GM18909 (cell line): Measurements from ENCODE around the gene ARF3.
"Not testable (repeated sequence)": the region's sequence is repeated elsewhere in the genome, so short reads cannot be mapped to it uniquely, and the experiment has no call there.

Experiments used
- ATAC-seq: cut with Tn5 transposase; IDR thresholded peaks from one replicate; pipeline ENCODE4 v1.9.1; 2021; ENCODE audit warnings: mild to moderate bottlenecking; ENCODE audit not compliant: unreplicated experiment, poor library complexity

The ARF3 gene

GRCh38 chr12:48933664-48934311 is 23.5 kb downstream of the ARF3 start:
- ATAC-seq: no peak

GRCh38 chr12:48932878-48933277 is 24.4 kb downstream of the ARF3 start:
- ATAC-seq: no peak

- ATAC-seq: no peak
Measured at GRCh38 chr12:48930475-48930874, 26.8 kb downstream of the ARF3 start.

DNA sequence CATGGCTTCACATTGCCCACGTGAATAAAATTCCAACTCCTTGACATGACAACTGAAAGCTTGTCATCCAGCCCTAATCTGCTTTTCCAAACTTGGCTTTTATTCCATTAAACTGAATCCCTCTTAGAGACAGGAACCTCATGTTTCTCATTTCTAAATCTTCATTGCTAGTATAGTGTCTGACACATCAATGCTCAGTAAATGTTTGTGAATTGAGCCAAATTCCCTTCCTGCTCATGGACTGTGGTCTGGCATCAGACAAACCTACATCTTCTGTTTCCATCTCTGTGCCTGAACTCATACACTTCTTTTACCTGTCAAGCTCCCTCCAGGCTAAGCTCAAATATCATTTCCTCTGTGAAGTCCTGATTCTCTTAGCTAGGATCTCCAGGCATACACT is 27.7 kb downstream of the ARF3 start:
- ATAC-seq: no peak

GRCh38 chr12:48927261-48927660 is 30.0 kb downstream of the ARF3 start:
- ATAC-seq: no peak

DNA sequence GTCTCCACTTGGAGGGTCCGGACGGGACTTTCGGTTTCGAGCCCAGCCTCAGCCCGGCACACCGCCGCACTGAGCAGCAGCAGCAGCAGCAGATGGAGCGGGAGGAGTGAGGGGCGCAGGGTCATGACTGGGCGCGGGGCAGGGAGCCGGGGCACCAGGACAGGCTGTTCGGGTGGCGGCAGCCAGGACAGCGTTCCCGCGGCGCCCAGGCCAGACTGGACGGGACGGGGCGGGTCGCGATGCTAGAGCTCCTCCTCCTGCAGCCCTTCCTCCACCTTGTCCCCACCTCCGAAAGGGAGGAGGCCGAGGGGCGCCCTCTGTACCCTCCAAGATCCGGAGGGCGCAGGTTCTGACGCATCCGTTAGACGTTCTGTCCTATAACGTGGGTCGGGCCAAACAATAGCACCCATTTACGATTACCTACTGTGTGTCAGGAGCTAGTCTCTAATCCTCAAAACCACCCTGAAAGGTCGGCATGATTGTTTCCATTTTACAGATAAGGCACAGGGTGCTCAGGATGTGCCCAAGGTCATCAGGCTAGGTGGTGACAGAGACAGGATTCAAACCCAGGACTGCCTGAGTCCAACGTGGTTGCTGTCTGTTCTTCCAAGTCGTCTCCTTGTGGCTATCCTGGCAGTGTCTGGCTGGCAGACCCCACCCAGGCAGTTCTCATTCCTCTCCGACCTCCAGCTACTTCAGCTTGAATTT is 31.8 kb downstream of the ARF3 start, which contains the start of gene FKBP11:
TSS of gene FKBP11 (minus strand) at position 189 of the 708 bp plus-strand sequence. CDS start at position 125, 64 bp downstream.
- ATAC-seq: peak; percentile 73

DNA sequence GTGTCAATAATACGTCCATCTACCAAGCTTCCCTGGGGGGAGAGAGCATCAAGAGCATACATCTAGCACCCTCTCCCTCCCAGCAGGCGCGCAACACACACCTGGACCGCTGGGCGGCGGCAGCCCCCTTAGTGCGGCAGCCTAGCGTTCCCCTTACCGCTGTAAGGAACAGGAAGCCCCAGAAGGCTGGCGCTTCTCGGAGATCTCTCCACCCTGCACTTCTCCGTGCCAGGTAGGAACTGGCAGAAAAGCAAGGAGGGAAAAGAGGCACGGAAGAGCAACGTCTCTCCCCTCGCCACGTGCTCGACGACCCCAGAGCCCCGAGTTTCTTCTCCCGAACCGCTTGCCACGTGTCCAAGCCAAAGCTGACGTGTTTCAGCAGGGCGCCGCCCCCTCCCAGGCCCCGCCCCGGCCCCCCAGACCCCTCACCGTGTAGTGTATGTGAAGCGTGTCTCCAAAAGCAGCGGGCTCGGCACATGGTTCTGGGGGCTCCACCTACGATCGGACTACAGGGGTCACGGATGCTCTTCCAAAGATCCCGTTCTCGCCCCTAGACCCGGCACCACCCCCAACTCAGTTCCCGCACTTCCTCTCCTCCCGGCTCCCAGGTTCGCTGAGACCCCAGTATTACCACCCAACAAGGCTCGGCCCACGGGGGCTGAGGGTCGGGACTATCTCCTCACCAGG is 32.5 kb downstream of the ARF3 start:
- ATAC-seq: peak; percentile 70

DNA sequence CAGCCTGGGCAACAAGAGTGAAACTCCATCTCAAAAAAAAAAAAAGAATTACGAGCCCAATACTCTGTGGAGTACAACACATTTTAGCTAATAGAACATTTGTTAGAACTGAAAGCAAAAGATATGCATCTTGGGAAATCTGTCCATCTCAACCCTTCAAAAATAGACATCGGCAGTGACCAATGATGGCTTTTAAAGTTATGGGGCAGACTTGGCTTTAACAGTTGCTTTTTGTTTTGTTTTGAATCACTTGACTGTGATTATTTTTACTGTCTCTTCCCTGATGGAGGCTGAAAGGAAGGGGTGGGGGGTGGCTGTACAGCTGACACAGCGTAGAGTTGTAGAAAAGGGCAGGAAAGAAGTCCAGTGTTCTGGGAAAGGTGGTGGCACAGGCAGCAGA is 34.2 kb downstream of the ARF3 start:
- no peak for ATAC-seq

GRCh38 chr12:48917857-48918537 is 39.3 kb downstream of the ARF3 start:
- no peak for ATAC-seq

DNA sequence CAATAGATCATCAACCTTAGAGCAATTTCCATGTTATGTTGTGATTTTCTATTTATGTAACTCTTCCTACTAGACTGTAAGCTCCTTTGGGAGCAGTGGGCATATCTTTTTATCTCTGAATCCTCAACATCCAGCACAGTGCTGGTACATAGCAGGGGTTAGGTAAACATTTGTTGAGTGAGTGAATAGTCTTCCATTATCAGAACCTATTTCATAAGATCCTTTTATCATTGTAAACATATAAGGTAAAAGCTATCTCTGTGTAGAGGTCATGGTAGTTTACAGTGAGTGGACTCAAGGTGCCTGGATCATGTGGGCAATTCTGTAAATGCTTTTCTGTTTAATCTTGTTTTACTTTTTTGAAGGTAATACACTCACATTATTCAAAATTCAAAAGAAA is 47.1 kb downstream of the ARF3 start:
- no peak for ATAC-seq

- not testable (repeated sequence) for ATAC-seq
Measured at GRCh38 chr12:48909698-48910097, 47.6 kb downstream of the ARF3 start.

DNA sequence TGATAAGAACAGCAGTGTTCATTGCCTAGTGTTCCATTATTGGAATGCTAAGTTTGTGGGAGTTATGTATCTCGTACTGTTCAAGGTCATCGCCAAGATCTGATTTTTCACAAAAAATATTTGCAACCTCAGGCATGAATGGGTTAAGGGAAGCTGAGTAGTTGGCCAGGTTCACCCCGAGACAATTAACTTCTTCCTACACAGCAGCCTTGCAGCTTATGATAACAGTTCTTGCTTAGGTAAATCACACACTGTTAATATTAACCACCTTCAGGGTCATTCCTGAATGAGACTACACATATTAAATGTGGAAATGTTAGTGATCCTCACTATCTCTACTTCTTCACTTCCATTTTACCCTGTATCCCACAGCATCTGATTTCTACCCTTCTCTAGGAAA is 50.0 kb downstream of the ARF3 start:
- no peak for ATAC-seq

DNA sequence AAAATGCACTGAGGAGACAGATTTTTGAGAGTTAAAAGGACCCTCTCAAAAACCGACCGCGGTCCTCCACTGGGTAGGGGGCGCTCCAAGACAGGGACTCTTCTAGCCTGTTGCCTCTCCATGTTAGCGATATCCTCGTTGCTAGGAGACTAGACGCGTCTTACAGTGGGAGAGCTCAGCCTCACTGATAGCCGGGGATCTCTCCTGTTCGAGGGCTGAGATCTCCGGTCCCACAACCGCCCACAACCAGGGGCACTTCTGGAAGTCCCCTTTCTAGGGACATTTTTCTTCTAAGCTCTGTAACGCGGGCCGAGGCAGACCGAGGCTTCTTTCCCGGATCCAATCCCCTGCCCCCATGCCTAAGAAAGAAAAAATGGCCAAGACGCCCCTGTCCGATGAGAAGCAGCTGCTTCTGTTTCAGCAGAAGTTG is 53.3 kb downstream of the ARF3 start:
- peak; percentile 82 for ATAC-seq

DNA sequence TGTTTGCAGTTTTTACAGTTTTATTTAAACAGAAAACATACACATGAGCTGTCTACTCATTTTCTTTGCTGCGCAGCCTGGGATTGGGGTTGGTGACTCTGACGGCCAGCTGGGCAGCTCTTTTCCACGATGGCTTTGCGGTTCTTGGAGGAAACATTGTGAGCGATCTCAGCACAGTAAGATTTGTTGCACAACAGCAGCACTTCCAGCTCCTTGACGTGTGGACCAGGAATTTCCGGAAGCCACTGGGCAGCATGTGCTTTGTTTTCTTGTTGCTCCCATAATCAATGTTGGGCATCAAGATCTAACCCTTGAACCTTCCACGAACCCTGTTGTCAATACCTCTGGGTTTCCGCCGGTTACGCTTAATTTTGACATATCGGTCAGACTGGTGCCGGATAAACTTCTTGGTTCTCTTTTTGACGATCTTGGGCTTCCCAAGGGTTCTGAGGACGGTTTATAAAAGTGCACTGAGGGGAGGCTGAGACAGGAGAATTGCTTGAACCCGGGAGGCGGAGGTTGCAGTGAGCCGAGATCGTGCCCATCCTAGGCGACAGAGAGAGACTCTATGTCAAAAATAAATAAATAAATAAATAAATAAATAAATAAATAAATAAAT is 53.8 kb downstream of the ARF3 start:
- ATAC-seq: no peak

GRCh38 chr12:48901278-48901677 is 56.0 kb downstream of the ARF3 start:
- ATAC-seq: no peak

- ATAC-seq: no peak
Measured at GRCh38 chr12:48899651-48900050, 57.6 kb downstream of the ARF3 start.

DNA sequence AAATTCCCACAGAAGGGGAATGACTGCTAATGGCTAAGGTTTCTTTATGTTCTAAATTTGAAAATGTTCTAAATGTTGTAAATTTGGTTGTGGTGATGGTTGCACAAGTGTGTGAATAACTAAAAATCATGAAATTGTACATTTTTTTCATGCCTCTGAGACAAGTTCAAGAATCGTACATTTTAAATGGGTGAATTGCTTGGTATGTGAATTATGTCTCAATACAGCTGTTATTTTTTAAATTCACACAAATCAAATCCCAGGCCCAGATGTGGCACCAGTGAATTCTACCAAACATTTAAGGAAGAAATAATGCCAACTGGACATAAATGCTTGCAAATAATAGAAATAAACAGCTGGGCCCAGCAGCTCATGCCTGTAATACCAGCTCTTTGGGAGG is 63.0 kb downstream of the ARF3 start:
- ATAC-seq: no peak

DNA sequence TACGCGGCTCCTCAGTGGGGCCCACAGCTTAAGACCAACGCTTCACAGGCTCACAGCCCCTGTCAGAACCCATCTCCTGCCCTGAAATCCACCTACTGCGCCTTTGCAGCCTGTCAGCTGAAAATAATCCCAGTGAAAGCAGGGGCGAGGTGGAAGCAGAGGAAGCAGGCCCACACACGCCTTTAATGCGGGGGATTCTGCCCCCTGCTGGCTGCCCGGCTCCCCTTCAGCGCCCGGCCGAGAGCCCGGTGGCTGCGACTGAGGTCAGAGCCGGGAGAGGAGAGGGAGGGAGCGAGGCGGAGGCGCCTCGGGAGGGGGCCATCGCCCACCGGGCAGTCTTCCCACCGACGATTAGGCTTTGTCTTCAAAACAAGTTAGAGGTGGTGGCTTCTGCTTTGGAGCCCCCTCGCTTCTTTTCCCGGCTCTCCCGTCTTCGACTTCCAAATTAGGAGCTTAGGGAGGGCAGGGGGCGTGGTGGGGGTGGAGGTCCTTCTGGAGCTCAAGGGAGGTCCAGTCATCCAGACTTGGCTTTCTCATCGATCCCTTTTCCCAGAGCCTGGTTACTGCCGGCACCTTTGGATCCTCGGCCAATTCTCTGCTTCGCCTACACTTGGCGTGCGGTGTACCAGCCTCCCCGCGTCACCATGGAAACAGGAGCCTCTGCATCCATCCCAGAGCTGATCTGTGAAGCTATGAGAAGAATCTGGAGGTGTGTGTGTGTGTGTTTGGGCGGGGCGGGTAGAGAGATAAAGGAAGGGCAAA is 66.4 kb downstream of the ARF3 start:
- peak; percentile 60 for ATAC-seq

GRCh38 chr12:48889679-48890078 is 67.6 kb downstream of the ARF3 start:
- no peak for ATAC-seq
